HG02588 (cell line): ENCODE results near the gene FBXO45.
"Not testable (repeated sequence)": the region's sequence is repeated elsewhere in the genome, so short reads cannot be mapped to it uniquely, and the experiment has no call there.

ENCODE experiments used
- ATAC-seq: cut with Tn5 transposase; IDR thresholded peaks from one replicate; pipeline ENCODE4 v1.9.1; 2021; ENCODE audit warnings: mild to moderate bottlenecking, moderate library complexity; ENCODE audit not compliant: unreplicated experiment

FBXO45 gene, protein sequence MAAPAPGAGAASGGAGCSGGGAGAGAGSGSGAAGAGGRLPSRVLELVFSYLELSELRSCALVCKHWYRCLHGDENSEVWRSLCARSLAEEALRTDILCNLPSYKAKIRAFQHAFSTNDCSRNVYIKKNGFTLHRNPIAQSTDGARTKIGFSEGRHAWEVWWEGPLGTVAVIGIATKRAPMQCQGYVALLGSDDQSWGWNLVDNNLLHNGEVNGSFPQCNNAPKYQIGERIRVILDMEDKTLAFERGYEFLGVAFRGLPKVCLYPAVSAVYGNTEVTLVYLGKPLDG

DNA sequence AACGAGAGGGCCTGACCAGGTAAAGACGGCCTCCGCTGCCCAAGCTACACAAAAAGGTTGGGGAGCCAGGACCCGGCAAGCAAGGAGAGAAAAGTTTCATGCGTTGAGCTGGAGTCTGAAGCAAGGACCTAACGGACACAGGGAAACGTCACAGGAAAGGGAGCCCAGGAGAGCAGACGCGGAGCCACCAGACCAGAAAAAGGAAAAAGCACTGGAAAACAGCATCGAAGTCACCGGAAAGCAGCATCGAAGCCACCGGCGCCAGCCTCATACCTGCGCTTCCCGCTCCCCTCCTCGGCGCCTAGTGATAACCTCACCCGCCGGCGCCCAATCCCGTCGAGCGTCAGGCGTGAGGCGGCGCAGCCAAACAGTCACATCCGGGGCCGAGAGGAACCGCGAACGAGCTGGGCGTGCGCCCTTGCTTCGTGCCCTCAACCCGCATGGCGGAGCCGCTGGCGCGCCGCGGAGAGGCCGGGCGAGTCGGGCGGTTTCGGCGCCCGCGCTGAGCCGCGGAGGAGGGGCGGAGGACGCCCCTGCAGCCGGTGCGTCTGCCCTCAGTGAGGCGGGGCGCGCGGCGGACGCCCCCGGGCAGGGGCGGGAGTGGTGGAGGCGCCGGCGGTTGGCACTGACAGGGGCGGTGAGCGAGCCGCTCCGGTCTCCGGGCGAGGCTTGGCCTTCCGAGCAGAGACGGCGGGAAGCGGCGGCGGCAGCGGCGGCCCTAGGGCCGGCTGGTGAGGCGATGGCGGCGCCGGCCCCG lies at the start of gene FBXO45, which contains the start of gene WDR53:
FBXO45 (plus strand) TSS at position 415 of the 757 bp plus-strand sequence; CDS start at position 740, 325 bp downstream.
WDR53 (minus strand) TSS at position 309 of the 757 bp plus-strand sequence. CDS start 7,079 bp downstream, outside the sequence.
- peak; percentile 93 for ATAC-seq

GRCh38 chr3:196518966-196519717 lies 49.3 kb upstream of the FBXO45 start:
- no peak for ATAC-seq

- no peak for ATAC-seq
These were observed 48.8 kb upstream of the FBXO45 start for GRCh38 chr3:196519718-196520082.

GRCh38 chr3:196521291-196521690 lies 47.2 kb upstream of the FBXO45 start:
- not testable (repeated sequence) for ATAC-seq

DNA sequence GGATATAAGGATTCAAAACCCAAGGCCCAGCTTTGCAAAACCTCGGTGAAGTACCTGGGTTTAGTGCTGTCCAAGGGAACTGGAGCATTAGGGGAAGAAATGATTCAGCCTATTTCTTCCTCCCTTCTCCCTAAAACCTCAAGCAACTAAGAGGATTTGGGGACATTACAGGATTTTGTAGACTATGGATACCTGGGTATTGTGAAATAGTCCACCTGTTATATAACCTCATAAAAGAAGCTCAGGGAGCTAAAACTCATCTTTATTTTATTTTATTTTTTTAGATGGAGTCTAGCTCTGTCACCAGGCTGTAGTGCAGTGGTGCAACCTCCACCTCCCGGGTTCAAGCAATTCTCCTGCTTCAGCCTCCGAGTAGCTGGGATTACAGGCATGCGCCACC lies 44.6 kb upstream of the FBXO45 start:
- no peak for ATAC-seq

- no peak for ATAC-seq
These were observed 43.9 kb upstream of the FBXO45 start for GRCh38 chr3:196524527-196524926.

- ATAC-seq: no peak
These were observed 43.3 kb upstream of the FBXO45 start for GRCh38 chr3:196525141-196525540.

DNA sequence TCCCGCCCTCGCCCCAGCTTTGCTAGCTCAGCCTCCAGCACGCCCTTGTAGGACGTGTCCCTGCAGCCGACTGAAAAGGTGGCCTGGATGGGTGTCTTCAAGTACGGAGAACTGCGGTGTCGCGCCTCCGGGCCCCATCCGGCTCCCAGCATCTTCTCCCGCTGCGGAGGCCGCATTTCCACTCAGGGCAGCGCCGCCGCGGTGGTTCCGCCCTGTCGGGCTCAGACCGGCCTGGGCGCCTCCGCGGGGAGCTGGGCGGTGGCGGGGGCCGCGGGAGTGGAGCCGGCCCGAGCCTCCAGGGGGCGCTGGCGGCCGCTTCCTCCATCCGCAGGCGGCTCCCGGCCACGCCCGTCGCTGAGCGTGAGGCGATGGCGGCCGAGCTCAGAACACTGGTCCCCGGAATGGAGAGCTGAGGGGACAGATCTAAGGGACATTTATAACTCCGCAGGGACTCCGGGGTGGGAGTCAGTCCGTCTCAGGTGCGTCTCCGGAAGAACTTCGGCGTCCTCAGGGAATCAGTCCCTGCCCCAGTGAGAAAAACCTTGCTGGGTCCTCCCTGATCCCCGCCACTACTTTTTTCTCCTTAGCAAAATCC lies 39.7 kb upstream of the FBXO45 start:
- peak; percentile 83 for ATAC-seq

- no peak for ATAC-seq
These were observed 37.0 kb upstream of the FBXO45 start for GRCh38 chr3:196531418-196531817.

GRCh38 chr3:196533260-196533681 lies 35.2 kb upstream of the FBXO45 start:
- ATAC-seq: no peak

DNA sequence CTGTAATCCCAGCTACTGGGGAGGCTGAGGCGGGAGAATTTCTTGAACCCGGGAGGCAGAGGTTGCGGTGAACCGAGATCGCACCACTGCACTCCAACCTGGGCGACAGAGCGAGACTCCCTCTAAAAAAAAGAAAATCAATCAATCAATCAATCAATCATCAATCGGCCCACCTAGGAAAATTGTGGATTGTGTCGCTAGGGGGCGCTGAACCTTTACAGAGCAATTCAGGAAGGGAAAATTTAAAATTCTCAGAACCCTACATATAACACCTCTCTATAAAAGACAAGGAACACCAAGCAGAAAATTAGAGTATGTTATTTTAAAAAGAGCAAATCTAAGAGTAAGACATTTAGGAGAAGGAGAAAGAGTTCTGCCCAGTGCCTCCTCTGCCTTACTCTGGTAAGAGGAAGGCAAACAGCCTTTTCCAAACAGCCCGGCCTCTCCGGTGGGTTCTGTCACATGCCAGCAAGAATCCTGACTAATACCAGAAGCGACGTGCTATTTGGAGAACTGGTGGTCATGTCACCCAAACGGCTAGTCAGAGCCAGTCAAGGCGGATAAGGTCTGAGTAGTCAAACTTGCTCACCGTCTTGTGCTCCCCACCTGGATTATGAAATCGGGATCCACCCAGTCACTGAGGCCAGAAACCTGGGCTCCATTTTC lies 31.0 kb upstream of the FBXO45 start:
- ATAC-seq: no peak

- no peak for ATAC-seq
These were observed 26.6 kb upstream of the FBXO45 start for GRCh38 chr3:196541684-196542445.

GRCh38 chr3:196544491-196544992 lies 23.9 kb upstream of the FBXO45 start:
- no peak for ATAC-seq

GRCh38 chr3:196546537-196546936 lies 21.9 kb upstream of the FBXO45 start:
- ATAC-seq: no peak

DNA sequence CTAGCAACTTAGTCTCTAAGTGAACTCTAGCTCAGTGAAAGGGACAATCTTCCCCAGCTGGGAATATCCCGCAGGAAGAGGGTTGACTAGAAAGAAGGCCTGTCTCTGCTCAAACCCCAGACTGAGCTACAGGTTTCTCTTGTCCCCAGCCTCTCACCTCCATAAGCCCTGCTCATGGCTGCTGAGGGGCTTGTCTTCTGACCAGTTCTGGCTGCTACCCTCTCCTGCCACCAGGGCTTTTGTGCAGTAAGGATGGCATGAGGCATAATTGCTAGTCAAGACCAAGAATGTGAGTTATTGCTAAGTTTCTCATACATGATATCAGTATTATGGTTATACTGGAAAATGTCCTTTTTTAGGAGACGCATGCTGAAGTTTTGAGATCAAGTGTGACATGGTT lies 21.4 kb upstream of the FBXO45 start:
- no peak for ATAC-seq

DNA sequence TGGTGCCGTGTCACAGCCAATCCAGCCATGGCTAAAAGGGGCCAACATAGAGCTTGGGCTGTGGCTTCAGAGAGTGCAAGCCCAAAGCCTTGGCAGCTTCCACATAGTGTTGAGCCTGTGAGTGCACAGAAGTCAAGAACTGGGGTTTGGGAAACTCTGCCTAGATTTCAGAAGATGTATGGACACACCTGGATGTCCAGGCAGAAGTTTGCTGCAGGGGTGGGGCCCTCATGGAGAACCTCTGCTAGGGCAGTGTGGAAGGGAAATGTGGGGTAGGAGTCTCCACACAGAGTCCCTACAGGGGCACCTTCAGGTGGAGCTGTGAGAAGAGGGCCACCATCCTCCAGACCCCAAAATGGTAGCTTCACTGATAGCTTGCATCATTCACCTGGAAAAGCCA lies 19.1 kb upstream of the FBXO45 start:
- not testable (repeated sequence) for ATAC-seq

GRCh38 chr3:196550172-196550571 lies 18.3 kb upstream of the FBXO45 start:
- not testable (repeated sequence) for ATAC-seq

- no peak for ATAC-seq
These were observed 16.2 kb upstream of the FBXO45 start for GRCh38 chr3:196552253-196552652.

GRCh38 chr3:196553551-196553950 lies 14.9 kb upstream of the FBXO45 start:
- ATAC-seq: no peak

- ATAC-seq: no peak
These were observed 14.3 kb upstream of the FBXO45 start for GRCh38 chr3:196554205-196554604.
